HUES64 (cell line): ENCODE data around the gene NGEF.

Experiments used
- H3K27ac ChIP-seq: 2 replicates; pipeline ENCODE4 v1.7.0; 2013; ENCODE audit warnings: low read depth, low read length, inconsistent platforms
- H3K27me3 ChIP-seq: 2 replicates; pipeline ENCODE4 v1.6.1; 2013; ENCODE audit warnings: mild to moderate bottlenecking, low read length; ENCODE audit not compliant: insufficient read depth
- H3K36me3 ChIP-seq: 2 replicates; pipeline ENCODE4 v1.6.1; 2013; ENCODE audit warnings: mild to moderate bottlenecking, low read length; ENCODE audit not compliant: insufficient read depth
- H3K4me1 ChIP-seq: 2 replicates; pipeline ENCODE4 v1.6.1; 2013; ENCODE audit warnings: mild to moderate bottlenecking, low read length, moderate library complexity; ENCODE audit not compliant: insufficient read depth
- H3K4me3 ChIP-seq: 2 replicates; pipeline ENCODE4 v1.5.1; 2013; ENCODE audit warnings: mild to moderate bottlenecking, low read length, moderate library complexity
- H3K9ac ChIP-seq: 2 replicates; pipeline ENCODE4 v1.6.1; 2013; ENCODE audit warnings: mild to moderate bottlenecking, low read depth, low read length
- H3K9me3 ChIP-seq: 2 replicates; pipeline ENCODE4 v1.6.1; 2013; ENCODE audit warnings: low read depth, low read length; ENCODE audit not compliant: insufficient read depth
- WGBS: fragments of 150-250, 120-280 bp; methylation state at CpG from one replicate; pipeline ENCODE4 v1.1.7; 2013; ENCODE audit warnings: missing lambda C conversion rate; 5-methylcytosine and 5-hydroxymethylcytosine counted together

Gene NGEF

DNA sequence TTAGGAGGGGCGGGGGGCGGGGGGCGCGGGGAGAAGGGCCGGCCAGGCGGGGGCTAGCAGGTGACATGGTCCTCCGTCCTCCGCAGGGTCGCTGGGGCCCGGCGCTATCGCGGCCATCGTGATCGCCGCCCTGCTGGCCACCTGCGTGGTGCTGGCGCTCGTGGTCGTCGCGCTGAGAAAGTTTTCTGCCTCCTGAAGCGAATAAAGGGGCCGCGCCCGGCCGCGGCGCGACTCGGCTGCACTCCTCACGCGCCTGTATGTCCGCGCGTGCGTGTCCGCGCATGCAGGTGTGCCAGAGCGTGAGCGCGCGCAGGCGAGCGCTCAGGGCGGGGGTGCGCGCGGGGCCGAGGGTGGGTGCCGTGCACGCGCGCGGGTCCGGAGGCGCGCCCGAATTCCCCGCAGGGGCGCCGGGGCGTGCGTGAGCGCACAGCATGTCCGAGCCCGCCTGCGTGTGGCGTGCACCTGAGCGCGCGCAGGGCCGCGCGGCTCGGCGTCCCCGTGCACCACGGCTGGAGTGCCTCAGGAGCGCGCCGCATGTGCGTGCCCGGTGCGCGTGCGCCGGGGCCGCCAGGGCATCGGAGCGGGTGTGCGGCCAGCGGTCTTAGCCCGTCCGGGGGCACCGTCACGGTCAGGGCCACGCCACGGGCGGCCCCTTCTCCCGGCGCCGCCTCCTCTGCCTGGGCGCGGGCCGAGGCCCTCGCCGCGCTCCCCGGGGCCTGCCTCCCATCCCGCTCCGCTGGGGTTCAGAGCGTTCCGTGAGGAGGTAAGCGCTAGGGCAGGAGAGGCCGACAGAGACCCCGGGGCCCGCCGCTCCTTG, 136.7 kb downstream of the NGEF start:
- no peaks in the 10 kb centered on the region for H3K36me3 ChIP-seq
- H3K9me3 ChIP-seq, result no peaks in the 10 kb centered on the region
- no peak overlapping the region for H3K27ac ChIP-seq
- under 1% methylated on average over 119 of the region's 119 CpGs for WGBS
- H3K27me3 ChIP-seq, result peaks cover 35% of the 10 kb centered on the region
- H3K9ac ChIP-seq, result peak overlapping the region; percentile 66
- no peaks in the 10 kb centered on the region for H3K4me1 ChIP-seq
- H3K4me3 ChIP-seq, result peak overlapping the region; percentile 62

DNA sequence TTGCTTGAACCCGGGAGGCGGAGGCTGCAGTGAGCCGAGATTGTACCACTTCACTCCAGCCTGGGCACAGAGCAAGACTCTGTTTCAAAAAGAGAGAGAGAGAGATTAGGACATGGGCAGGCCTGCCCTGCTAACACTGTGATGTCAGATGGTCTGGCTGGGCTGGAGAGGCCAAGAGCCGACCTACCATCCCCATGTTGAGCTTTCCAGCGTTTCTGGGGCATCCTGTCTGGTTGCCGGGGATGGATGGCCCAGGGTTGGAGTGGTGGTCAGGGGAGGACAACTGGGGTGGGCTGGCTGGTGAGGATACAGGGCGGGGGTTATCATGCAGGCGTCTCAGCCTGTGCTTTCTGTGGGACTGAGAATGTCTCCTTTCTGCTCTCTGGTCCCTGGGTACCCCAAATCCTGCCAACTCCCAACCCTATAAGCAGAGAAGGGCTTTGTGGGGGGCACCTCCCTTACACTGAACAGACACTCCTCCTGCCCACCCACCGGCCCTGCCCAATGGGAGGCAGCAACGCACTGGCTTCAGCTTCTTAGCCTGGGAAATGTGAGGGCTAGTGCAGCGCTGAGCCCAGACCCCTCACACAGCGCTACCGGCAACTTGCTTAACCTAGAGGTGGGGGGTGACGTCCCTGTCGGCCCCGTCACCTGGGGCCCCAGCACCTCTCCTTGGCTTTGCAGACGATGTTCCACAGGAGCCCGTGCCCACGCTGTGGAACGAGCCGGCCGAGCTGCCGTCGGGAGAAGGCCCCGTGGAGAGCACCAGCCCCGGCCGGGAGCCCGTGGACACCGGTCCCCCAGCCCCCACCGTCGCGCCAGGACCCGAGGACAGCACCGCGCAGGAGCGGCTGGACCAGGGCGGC, 137.6 kb downstream of the NGEF start:
- Histone ChIP-seq H3K27me3 (peaks cover 35% of the 10 kb centered on the region), H3K9ac (no peak overlapping the region), H3K4me1 (no peaks in the 10 kb centered on the region), H3K4me3 (peak overlapping the region; percentile 62), H3K36me3 (no peaks in the 10 kb centered on the region), H3K27ac (no peak overlapping the region), H3K9me3 (no peaks in the 10 kb centered on the region)
- WGBS, result 35% methylated on average over 33 of the region's 37 CpGs

DNA sequence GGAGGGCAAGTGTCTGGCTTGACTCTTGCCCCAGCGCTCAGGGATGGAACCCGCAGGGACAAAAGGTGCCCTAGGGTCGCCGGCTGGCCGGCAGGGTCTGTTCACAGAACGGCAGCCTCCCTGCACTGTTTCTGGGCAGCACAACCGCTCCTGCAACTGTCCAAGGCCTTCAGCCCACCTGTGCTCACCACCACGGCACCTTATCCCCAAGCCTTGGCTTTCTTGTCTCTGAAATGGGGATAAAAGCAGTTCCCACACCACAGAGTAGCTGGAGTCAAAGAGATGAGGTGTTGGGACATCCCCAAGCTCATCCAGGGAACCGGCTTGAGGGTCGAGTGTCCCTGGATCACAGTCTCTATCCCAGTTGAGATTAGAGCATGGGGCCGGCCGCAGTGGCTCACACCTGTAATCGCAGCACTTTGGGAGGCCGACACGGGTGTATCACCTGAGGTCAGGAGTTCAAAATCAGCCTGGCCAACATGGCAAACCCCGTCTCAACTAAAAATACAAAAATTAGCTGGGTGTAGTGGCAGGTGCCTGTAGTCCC, 138.3 kb downstream of the NGEF start:
- H3K27ac ChIP-seq, result no peak overlapping the region
- H3K27me3 ChIP-seq, result peaks cover 35% of the 10 kb centered on the region
- 95% methylated on average over 16 of the region's 16 CpGs for WGBS
- H3K36me3 ChIP-seq, result no peaks in the 10 kb centered on the region
- no peaks in the 10 kb centered on the region for H3K4me1 ChIP-seq
- no peak overlapping the region for H3K4me3 ChIP-seq
- H3K9me3 ChIP-seq, result no peaks in the 10 kb centered on the region
- no peak overlapping the region for H3K9ac ChIP-seq

DNA sequence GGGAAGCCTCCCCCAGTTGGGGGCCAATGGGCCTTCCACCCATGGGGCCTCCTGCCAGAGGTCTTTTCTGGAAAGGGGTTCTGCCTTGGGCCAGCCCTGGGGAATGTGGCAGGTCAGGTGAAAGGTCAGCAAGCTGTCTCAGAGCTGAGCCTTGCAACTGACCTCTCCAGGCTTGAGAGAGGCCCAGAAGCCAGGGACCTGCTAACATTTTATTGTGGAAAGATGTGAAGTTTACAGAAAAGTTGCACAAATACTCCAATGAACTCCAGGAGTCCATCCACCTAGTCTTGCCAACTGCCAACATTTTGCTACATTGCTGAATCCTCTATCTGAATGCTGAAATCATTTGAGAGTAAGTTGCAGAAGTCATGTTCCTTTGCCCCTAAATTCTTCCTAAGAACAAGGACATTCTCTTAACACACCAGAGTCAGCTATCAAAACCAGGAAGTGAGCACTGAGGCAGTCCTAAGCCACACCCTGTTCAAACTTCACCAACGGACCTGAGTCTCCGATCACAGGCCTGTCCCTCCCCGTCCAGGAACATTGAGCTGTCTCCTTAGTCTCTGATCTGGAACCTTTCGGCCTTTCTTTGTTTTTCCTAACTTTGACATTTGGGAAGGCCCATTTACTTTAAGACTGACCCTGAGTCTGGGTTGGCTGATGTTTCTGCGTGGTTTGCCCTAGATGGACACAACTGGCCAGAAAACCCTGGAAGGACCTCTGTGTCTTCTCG, 139.0 kb downstream of the NGEF start:
- H3K27ac ChIP-seq, result no peak overlapping the region

DNA sequence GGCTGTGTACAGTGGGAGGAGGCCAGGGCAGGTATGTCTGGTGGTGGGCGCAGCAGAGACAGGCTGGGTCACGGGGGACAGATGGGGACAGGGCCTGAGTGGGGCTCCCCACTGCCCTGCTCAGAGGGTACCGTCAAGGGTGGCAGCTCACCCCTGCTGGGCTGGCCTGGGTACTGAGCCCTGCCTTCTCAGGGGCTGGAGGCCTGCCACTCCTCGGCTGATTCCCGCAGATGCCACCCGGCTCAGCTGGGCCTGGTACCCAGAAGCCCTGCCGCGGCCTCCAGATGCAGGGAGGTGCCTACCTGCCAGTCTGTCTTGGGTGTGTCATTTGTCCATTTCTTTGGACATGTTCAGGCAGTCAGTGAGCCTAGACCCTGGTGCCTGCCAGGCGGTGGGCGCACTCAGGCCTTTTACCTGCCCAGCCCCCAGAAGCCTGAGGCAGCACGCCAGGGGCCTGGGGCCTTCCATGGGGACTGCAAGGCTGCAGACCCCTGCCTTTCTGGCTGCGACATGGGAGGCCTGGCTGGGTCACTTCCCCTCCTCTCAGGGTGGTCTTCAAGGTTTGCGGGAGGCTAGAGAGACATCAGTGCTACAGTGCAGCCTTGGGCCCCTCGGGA, 139.7 kb downstream of the NGEF start:
- H3K27me3 ChIP-seq, result peaks cover 35% of the 10 kb centered on the region
- H3K27ac ChIP-seq, result no peak overlapping the region
- no peak overlapping the region for H3K9ac ChIP-seq
- H3K9me3 ChIP-seq, result no peaks in the 10 kb centered on the region
- H3K36me3 ChIP-seq, result no peaks in the 10 kb centered on the region
- no peak overlapping the region for H3K4me3 ChIP-seq
- H3K4me1 ChIP-seq, result no peaks in the 10 kb centered on the region
- WGBS, result 93% methylated on average over 14 of the region's 14 CpGs

More for the DNA sequence above, 139.0 kb downstream of the NGEF start:
- no peak overlapping the region for H3K9ac ChIP-seq
- H3K9me3 ChIP-seq, result no peaks in the 10 kb centered on the region
- no peaks in the 10 kb centered on the region for H3K36me3 ChIP-seq
- H3K4me3 ChIP-seq, result no peak overlapping the region
- H3K4me1 ChIP-seq, result no peaks in the 10 kb centered on the region
- H3K27me3 ChIP-seq, result peaks cover 35% of the 10 kb centered on the region
- 91% methylated on average over 6 of the region's 6 CpGs for WGBS

DNA sequence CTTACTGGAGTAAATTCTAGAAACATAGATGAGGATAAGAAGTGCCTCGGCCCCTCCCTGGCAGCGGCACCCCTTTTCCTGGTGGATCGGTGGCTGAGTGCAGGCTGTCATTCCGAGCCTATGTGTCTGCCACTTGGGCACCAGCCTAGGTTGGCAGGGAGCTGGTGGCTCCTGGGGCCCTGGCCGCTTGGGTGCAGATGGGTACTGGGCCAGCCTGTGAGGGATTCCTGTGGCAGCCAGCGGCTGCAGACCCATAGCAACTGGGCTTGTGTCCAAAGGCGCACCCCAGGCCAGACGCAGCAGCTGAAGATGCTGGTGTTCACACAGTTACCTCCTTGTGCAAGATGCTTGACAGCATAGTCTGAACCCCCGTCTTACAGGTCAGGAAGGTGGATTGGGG, 140.2 kb downstream of the NGEF start:
- H3K4me1 ChIP-seq, result no peaks in the 10 kb centered on the region
- no peak overlapping the region for H3K4me3 ChIP-seq
- H3K27ac ChIP-seq, result no peak overlapping the region
- H3K9me3 ChIP-seq, result no peaks in the 10 kb centered on the region
- H3K27me3 ChIP-seq, result peaks cover 31% of the 10 kb centered on the region
- 94% methylated on average over 9 of the region's 9 CpGs for WGBS
- no peaks in the 10 kb centered on the region for H3K36me3 ChIP-seq
- no peak overlapping the region for H3K9ac ChIP-seq

DNA sequence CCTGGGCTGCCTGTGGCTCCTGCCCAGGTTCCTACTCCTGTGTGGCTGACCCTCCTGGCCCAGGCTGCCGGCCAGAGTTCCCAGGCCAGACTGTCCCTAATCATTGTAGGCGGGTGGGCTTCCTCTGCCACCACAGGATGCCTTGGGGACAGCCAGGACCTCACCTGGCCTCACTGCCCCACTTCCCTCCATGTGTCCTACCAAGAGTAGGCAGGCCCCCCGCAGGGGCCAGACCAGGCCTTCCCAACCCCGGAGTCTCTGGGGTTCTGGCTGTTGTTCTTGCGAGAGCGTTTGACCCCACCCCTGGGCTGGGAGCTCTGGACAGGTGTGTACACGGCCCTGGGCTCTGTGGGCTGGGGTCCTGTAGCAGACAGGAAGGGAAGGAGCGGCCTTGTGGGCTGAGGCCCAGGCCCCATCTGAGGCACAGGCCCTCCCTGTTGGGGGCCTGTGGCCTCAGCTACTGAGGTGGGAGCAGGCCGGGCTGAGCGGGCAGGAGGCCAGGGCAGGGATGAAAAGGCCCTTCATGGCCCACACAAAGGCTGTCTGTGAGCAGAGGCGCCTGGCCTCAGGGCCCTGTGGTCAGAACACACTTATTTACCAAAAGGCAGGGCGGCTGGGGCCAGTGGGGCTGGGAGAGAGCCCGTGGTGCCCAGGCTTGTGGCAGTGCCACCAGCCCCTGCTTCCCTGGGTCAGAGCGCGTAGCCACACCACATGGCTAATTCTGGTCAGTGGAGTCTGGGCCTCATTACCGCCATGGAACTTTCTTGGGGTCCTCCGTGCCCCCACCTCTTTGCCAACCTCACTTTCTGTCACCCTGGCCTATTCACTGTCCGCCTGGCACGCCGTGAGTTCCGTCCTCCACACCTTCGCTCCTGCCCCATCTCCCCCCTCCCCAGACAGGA, 141.0 kb downstream of the NGEF start:
- no peaks in the 10 kb centered on the region for H3K9me3 ChIP-seq
- no peak overlapping the region for H3K9ac ChIP-seq
- peaks cover 24% of the 10 kb centered on the region for H3K27me3 ChIP-seq
- WGBS, result 93% methylated on average over 22 of the region's 22 CpGs
- H3K27ac ChIP-seq, result no peak overlapping the region
- no peaks in the 10 kb centered on the region for H3K36me3 ChIP-seq
- H3K4me3 ChIP-seq, result no peak overlapping the region
- no peaks in the 10 kb centered on the region for H3K4me1 ChIP-seq

DNA sequence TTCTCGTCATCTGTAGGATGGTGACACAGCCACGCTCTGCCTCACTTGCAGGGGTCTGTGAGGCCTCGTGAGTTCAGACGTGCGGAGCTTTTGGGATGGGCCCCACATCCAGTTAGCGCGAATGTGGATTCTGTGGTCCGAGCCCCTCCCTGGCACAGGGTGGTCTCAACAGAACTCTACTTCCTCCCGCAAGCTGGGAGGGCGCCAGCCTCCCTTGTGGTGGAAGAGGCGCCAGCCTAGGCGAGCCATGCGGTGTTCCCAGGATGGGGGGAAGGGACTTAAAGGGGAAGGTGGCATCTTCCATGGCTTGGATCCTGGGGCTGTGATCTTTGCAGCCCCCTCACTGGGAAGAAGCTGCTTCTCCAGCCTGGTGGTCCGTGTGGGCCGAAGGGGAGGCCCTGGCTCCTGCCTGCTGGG, 141.6 kb downstream of the NGEF start:
- Histone ChIP-seq H3K27me3 (peaks cover 17% of the 10 kb centered on the region), H3K4me1 (no peaks in the 10 kb centered on the region), H3K4me3 (no peak overlapping the region), H3K36me3 (no peaks in the 10 kb centered on the region), H3K27ac (no peak overlapping the region), H3K9me3 (no peaks in the 10 kb centered on the region), H3K9ac (no peak overlapping the region)
- 90% methylated on average over 15 of the region's 15 CpGs for WGBS

DNA sequence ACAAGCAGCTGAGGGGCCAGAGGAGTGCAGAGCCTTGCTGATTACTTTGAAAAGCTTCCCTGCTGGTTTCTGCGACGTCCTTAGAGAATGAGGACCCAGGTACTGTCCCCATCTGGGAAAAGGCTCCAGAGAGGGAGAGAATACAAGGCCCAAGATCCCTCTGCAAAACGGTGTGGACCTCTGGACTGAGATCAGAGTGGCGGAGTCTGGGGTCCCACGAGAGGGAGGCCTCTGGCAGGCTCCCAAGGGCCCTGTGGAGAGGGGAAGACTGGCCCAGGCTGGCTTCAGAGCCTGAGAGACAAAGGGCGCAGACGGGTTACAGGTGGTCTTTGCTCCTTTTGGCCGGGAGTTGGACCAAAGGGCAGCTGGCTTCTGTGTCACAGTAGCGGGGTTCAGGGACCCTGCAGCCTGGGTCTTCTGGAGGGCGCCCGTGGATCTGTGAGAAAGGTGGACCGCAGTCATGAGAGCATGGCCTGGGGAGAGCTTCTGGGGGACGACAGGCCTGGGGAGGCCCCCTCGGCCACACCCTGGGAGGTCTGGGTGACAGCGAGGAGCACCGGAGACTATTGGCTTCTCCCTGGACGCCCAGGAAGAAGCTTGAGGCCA, 142.2 kb downstream of the NGEF start:
- Histone ChIP-seq H3K27me3 (peaks cover 13% of the 10 kb centered on the region), H3K36me3 (no peaks in the 10 kb centered on the region), H3K9ac (no peak overlapping the region), H3K4me1 (no peaks in the 10 kb centered on the region), H3K27ac (no peak overlapping the region), H3K4me3 (no peak overlapping the region), H3K9me3 (no peaks in the 10 kb centered on the region)
- WGBS, result 86% methylated on average over 17 of the region's 17 CpGs
